Measurements from ENCODE around the gene RPS6KA5. TPM values are rescaled to one million over a fixed set of nuclear protein-coding genes. Genes with fewer than 3 reads are reported as not detected.

The RPS6KA5 gene
- total RNA-seq, 1 donor from 2014 or later = 3.6 TPM

DNA sequence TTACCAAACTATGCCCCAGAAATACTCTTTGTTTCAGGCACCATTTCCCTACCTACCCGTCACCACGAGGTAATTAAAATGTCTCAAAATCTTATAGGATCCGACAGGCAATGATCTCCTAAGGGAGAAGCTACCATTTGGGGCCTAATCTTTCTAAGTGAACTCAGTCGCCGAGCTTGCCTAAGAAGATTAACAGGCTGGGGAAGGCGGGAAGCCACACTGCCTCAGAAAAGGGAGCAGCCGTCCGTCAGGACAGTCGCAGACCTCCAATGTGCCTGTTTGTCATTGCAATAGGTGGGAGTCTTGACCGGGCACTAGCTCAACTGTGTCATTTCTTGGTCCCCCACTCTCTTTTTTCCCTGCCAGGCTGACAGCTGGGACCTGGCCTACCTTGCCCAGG is 248.8 kb downstream of the RPS6KA5 start:
- TF ChIP-seq, protein P1, sequence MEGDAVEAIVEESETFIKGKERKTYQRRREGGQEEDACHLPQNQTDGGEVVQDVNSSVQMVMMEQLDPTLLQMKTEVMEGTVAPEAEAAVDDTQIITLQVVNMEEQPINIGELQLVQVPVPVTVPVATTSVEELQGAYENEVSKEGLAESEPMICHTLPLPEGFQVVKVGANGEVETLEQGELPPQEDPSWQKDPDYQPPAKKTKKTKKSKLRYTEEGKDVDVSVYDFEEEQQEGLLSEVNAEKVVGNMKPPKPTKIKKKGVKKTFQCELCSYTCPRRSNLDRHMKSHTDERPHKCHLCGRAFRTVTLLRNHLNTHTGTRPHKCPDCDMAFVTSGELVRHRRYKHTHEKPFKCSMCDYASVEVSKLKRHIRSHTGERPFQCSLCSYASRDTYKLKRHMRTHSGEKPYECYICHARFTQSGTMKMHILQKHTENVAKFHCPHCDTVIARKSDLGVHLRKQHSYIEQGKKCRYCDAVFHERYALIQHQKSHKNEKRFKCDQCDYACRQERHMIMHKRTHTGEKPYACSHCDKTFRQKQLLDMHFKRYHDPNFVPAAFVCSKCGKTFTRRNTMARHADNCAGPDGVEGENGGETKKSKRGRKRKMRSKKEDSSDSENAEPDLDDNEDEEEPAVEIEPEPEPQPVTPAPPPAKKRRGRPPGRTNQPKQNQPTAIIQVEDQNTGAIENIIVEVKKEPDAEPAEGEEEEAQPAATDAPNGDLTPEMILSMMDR (conservative IDR thresholded peaks at IDR 0.05; ENCODE audit: low read depth, low read length) = no peak
- no peak for DNase-seq (ENCODE audit: low read depth)
- no peak overlapping the region for H3K4me3 ChIP-seq (ENCODE audit: low read depth, low read length)

DNA sequence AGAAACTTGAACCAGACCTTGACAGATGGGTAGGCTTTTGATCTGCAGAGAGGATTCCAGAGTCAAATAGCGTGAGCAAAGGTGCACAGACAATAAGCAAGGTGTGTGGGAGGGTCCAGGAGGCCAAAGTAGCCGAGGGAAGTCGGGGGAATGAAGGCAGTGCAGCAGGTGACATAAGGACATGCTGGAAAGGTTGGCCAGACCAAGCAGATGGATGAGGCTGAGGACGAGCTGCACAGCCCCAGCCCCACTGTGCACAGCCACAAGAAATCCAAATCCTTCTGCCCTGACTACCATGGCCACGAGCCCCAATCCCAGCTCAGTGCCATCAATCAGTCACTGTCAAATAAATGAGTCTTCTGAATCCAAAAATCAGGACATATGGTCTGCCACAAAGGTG is 249.6 kb downstream of the RPS6KA5 start:
- TF ChIP-seq, protein P1 (conservative IDR thresholded peaks at IDR 0.05; ENCODE audit: low read depth, low read length) = no peak
- no peak overlapping the region for H3K4me3 ChIP-seq (ENCODE audit: low read depth, low read length)
- DNase-seq (ENCODE audit: low read depth) = no peak

GRCh38 chr14:90809530-90810312 is 250.7 kb downstream of the RPS6KA5 start:
- TF ChIP-seq, protein P1 (conservative IDR thresholded peaks at IDR 0.05; ENCODE audit: low read depth, low read length) = no peak
- no peak for DNase-seq (ENCODE audit: low read depth)

DNA sequence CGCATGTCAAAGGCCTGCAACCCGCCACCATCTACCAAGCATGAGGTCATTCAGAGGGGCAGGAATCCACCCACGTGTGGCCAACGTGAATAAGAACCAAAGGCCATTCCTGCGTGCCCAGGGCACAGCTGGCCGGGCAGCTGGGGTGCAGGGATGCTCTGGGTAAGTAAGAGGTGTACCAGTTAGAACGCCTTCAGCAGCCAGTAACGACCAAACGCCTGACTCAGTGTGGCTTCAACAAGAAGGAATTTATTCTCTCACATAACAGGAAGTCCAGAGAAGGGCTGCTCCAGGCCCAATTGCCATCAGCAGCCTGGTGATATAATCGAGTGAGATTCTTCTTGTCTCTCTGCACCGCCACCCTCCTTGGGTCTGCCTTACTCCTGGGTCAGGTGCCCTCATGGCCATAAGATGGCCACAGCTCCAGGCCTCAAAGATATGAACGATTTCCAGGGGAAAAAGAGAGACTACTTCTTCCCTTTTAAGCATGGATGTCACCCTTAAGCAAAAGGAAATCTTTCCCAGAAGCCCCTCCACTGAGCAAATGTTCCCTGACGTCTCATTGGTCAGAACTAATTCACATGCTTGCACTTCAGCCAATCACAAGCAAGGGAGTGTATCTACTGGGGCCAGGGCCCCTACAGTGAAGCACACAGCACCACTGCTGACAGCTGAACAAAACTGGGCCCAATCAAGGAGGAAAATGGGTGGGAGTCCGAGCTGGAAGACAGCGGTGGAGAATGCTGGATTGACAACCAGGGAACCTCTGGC is 251.5 kb downstream of the RPS6KA5 start:
- no peak for DNase-seq (ENCODE audit: low read depth)
- H3K4me3 ChIP-seq (ENCODE audit: low read depth, low read length) = no peak overlapping the region
- TF ChIP-seq, protein P1 (conservative IDR thresholded peaks at IDR 0.05; ENCODE audit: low read depth, low read length) = no peak

More at GRCh38 chr14:90809530-90810312, 250.7 kb downstream of the RPS6KA5 start:
- H3K4me3 ChIP-seq (ENCODE audit: low read depth, low read length) = no peak overlapping the region

DNA sequence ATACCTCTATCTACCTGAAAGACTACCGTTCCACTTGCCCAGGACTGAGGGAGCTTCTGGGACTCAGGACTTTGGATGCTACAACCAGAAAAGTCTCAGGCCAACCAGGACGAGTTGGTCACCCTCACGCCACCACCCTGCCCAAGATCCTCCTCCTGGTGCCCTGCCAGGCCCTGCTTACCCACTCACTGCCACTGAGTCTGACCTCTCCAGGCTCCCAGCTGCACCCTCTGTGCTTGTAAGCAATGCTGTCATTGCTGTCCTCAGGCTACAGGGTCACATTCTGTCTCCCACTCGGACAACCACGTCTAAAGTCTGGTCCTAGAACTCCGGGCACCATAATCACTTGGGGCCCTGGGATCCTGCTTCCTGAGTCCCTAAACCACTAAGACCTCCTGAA is 253.4 kb downstream of the RPS6KA5 start:
- DNase-seq (ENCODE audit: low read depth) = no peak
- TF ChIP-seq, protein P1 (conservative IDR thresholded peaks at IDR 0.05; ENCODE audit: low read depth, low read length) = no peak
- H3K4me3 ChIP-seq (ENCODE audit: low read depth, low read length) = no peak overlapping the region

DNA sequence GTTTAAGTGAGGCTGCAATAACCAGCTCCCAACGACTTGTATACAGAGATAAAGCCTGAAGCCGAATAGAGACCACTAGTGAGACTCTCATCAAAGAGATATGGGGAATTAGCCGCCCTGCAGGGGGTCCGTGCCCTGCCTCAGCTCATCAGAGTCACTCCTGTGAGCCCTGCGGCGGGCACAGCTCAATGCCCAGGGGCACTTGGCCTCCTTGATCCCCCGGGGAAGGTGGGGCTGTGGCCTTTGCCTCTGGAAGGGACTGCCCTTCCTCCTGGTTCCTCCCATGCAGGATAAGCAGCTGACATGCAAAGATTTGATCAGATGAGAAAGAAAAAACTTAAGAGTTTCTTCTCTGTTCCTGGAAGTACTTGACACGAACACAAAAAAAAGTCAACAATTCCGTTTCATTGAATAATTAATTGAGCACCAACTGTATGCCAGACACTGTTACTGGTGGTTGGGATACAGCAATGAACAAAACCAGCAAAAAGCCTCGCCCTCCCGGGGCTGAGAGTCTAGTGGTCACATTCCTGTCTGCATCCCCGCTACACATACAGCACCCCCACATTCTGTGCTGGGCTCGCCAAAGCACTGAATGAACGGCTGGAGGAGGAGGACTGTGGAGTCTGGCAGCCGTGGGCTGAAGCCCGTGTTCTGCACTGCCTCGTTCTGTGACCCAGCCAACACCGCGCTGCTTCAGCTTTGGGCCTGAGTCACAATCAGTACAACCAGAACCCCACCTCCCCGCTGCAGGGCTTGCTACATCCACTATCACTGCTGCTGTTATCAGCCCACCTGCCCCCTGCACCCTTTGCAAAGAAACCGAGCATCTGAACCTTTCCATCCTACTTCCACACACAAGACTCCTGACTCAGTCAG is 254.5 kb downstream of the RPS6KA5 start:
- TF ChIP-seq, protein P1 (conservative IDR thresholded peaks at IDR 0.05; ENCODE audit: low read depth, low read length) = no peak
- no peak overlapping the region for H3K4me3 ChIP-seq (ENCODE audit: low read depth, low read length)
- no peak for DNase-seq (ENCODE audit: low read depth)
